Measurements from ENCODE around the gene DTHD1.

DNA sequence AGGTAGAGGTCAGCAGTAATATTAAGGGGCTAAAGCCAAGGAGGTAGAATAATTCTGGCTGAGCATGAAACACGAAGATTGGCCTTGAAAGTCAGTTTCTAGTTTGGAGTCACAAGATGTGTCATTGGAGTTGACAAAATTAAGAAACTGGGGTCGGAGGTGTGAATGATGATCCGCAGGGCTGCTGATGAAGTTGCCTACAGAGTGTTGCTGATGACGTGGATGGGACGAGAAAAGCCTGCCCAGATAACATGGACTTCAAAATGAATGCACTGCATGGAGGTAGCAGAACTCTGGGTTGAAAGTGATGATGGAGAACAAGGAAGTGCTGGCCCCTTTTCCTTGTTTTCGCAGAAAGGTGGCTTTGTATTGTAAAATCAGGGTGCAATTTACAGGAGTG lies 60.5 kb downstream of the DTHD1 start:
- TF ChIP-seq, protein P1, sequence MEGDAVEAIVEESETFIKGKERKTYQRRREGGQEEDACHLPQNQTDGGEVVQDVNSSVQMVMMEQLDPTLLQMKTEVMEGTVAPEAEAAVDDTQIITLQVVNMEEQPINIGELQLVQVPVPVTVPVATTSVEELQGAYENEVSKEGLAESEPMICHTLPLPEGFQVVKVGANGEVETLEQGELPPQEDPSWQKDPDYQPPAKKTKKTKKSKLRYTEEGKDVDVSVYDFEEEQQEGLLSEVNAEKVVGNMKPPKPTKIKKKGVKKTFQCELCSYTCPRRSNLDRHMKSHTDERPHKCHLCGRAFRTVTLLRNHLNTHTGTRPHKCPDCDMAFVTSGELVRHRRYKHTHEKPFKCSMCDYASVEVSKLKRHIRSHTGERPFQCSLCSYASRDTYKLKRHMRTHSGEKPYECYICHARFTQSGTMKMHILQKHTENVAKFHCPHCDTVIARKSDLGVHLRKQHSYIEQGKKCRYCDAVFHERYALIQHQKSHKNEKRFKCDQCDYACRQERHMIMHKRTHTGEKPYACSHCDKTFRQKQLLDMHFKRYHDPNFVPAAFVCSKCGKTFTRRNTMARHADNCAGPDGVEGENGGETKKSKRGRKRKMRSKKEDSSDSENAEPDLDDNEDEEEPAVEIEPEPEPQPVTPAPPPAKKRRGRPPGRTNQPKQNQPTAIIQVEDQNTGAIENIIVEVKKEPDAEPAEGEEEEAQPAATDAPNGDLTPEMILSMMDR (IDR thresholded peaks at IDR 0.05), result no peak
- TF ChIP-seq, protein P2, sequence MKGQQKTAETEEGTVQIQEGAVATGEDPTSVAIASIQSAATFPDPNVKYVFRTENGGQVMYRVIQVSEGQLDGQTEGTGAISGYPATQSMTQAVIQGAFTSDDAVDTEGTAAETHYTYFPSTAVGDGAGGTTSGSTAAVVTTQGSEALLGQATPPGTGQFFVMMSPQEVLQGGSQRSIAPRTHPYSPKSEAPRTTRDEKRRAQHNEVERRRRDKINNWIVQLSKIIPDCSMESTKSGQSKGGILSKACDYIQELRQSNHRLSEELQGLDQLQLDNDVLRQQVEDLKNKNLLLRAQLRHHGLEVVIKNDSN (IDR thresholded peaks at IDR 0.05; ENCODE audit: borderline replicate concordance, low read depth), result no peak

All from SK-N-SH (cell line).